ENCODE data around the gene SNCB. TPM values are rescaled to one million over a fixed set of nuclear protein-coding genes. Genes with fewer than 3 reads are reported as not detected.

Gene SNCB
- total and polyA plus RNA-seq, 2 of the 8 experiments (the other 6 are each of a cell fraction or from before 2014, with no cell fraction given): 4.2 to 5.9 TPM

- no peak for TF ChIP-seq ZNF274 (IDR thresholded peaks at IDR 0.05; ENCODE audit: borderline replicate concordance, extremely low read depth, low read length)
- no peak for TF ChIP-seq CBX8 (IDR thresholded peaks at IDR 0.05; ENCODE audit: borderline replicate concordance, low read depth, low read length)
These were observed 3.5 kb downstream of the SNCB start (continued) for GRCh38 chr5:176626876-176627236.
